Activated naive CD8-positive, alpha-beta T cell treated with anti-CD3 and anti-CD28 coated beads for 36 hours (primary cell): ENCODE measurements around the gene BCORL1. TPM values are rescaled to one million over a fixed set of nuclear protein-coding genes. Genes with fewer than 3 reads are reported as not detected.
A peak's percentile ranks its signal among the peaks of the same experiment; 100 is the strongest.

Experiments
- DNase-seq: peaks from one replicate; pipeline ENCODE4 v3.0.0; 2021
- H3K27ac Mint-ChIP-seq: one replicate; pipeline ENCODE4 v1.8.0; 2022; ENCODE audit warnings: mild to moderate bottlenecking, moderate library complexity, mixed read lengths
- H3K27me3 Mint-ChIP-seq: one replicate; pipeline ENCODE4 v1.8.0; 2022; ENCODE audit warnings: mild to moderate bottlenecking, mixed read lengths
- H3K36me3 Mint-ChIP-seq: one replicate; pipeline ENCODE4 v1.8.0; 2021; ENCODE audit warnings: mild to moderate bottlenecking, mixed read lengths
- H3K4me1 Mint-ChIP-seq: one replicate; pipeline ENCODE4 v1.8.0; 2021; ENCODE audit warnings: mixed read lengths
- H3K4me3 Mint-ChIP-seq: one replicate; pipeline ENCODE4 v1.8.0; 2022; ENCODE audit warnings: mild to moderate bottlenecking, moderate library complexity, mixed read lengths
- H3K9me3 Mint-ChIP-seq: one replicate; pipeline ENCODE4 v1.8.0; 2022; ENCODE audit warnings: mixed read lengths
- total RNA-seq, 2 experiments: library from RNA; stranded (reverse); gene quantifications; one replicate each; pipeline ENCODE4 v1.2.3, GENCODE V29; 2021

Gene BCORL1
- total RNA-seq, 2 experiments from 2014 or later: 6.8 to 7.3 TPM

DNA sequence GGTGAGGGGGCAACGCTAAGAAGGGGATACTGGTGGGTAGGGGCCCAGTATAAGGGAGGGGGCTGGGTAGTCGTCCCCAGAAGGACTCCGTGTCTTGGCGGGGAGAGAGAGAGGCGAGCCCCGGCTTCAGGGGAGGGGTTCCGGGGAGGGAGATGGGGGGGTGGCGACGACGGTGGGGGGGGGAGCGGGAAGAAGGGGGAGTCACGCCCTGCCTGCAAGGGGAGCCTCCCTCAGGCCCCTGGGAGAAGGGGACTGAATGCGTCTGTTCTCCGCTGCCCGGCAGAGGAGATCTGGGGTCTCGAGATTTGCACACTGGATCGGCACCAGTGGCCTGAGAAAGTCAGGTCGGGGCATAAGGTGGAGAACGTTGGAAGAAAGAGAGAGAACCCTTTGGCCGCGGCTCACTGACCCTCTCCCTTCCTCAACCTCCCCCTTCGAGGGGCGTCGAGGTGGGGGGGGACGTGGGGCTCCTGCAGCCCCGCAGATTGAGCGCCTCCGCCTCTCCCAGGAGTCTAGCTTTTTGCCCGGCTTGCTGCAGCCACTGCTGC is 609 bp upstream of the BCORL1 start:
- H3K9me3 Mint-ChIP-seq: no peaks in the 10 kb centered on the region
- no peak overlapping the region for H3K27ac Mint-ChIP-seq

DNA sequence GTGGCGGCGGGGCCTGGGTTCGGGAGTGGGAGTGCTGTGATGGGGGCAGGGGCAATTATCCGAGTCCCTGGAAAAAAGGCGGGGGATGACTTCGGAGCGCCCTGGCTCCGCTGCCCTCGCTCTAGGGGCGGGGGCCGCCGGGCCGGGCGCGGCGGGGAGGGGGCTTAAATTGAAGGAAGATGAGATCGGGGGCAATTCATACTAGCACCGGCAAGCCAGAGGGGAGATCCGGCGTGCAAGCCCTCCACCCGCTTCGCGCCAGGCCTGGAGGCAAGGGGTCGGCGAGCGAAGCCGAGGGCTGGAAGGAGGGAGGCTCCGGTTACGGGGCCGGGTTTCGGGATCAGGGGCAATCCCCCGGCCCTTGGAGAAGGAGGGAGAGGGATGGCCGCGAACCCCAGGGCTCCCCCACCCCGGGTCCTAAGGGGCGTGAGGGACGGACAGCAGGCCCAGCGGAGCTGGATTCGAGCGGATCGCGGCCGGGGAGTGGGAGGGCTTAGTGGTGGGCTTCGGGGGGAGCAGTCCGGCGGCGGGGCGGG is 1.2 kb downstream of the BCORL1 start:
- no peak overlapping the region for H3K4me3 Mint-ChIP-seq
- peaks cover 2% of the 10 kb centered on the region for H3K36me3 Mint-ChIP-seq
- DNase-seq: no peak
- peaks cover 14% of the 10 kb centered on the region for H3K4me1 Mint-ChIP-seq
- no peaks in the 10 kb centered on the region for H3K9me3 Mint-ChIP-seq
- no peaks in the 10 kb centered on the region for H3K27me3 Mint-ChIP-seq
- no peak overlapping the region for H3K27ac Mint-ChIP-seq

More for the DNA sequence above, 609 bp upstream of the BCORL1 start:
- no peak for DNase-seq
- H3K27me3 Mint-ChIP-seq: no peaks in the 10 kb centered on the region
- H3K36me3 Mint-ChIP-seq: peaks cover 1% of the 10 kb centered on the region
- no peak overlapping the region for H3K4me3 Mint-ChIP-seq
- peaks cover 12% of the 10 kb centered on the region for H3K4me1 Mint-ChIP-seq

DNA sequence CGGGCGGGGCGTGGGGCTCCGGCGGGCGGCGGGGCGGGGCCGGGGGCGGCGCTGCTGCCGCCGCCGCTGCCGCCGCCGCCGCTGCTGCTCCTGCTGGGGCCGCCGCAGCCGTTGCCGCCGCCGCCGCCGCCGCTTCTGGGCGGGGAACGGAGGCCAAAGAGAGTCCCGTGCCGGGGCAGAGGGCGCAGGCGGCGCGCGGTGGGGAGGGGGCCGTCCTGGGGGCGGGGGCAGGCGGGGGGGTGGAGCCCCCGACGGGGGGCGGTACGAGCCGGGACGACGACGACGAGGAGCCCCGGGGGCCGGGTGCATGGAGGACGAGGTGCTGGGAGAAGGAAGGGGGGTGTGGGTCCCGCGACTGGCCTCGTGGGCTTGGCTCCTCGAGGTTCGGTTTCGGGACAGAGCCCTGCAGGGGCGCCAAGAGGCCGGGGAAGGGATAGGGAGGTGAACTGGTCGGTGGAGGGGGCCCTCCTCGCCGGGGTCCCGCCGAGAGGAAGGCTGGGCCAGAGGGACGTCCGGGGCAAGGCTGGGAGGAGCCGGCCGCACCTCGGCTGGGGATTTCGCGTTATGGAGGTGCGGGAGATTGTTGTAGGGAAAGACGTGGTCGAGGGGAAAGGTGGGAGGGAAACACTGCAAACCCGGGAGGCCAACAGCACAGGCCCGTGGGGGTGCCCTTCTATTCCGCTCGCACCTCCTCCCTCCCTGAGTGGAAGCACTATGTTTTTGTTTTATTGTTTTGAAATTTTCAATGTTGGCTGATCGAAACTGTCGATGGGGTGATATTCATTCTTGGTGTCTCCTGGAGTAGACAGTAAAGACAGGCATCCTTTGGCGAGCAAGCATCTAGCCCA is 1.9 kb downstream of the BCORL1 start:
- Mint-ChIP-seq H3K36me3 (peaks cover 2% of the 10 kb centered on the region), H3K27me3 (no peaks in the 10 kb centered on the region), H3K4me3 (peak overlapping the region; percentile 76), H3K9me3 (no peaks in the 10 kb centered on the region), H3K4me1 (peaks cover 14% of the 10 kb centered on the region), H3K27ac (peak overlapping the region; percentile 42)
- peak; percentile 34 for DNase-seq

DNA sequence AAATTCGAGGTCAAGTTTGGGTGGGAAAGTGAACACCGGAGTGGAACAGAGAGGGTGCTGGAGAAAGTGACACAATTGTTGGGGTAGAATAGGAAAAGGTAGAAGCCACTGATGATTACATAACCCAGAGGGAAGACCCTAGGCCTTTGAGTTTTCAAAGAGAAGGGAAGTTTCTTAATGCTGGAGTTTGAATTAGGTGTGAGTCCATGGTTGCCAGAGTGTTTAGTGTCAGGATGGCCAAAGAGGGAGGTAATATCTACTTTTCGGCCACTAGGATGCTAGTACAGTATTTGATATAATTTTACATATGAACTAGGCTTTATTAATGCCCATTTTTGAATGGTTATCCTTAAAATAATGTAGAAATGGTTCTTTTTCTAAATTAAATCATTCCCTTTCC is 5.4 kb downstream of the BCORL1 start:
- no peak overlapping the region for H3K27ac Mint-ChIP-seq
- no peaks in the 10 kb centered on the region for H3K27me3 Mint-ChIP-seq
- H3K9me3 Mint-ChIP-seq: no peaks in the 10 kb centered on the region
- no peak for DNase-seq
- H3K36me3 Mint-ChIP-seq: peaks cover 3% of the 10 kb centered on the region
- H3K4me1 Mint-ChIP-seq: peaks cover 12% of the 10 kb centered on the region
- no peak overlapping the region for H3K4me3 Mint-ChIP-seq

DNA sequence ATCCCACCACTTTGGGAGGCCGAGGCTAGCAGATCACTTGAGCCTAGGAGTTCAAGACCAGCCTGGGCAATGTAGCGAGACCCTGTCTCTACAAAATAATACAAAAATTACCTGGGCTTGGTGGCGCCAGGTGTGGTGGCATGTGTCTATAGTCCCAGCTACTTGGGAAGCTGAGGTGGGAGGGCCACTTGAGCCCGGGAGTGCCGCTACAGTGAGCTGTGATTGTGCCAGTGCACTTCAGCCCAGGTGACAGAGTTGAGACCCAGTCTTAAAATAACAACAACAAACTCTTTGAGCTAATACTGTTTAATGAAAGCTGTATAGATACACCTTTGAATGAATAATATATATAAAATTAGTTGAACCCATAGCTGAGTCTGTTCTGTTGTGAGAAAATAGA is 9.7 kb downstream of the BCORL1 start:
- H3K27me3 Mint-ChIP-seq: no peaks in the 10 kb centered on the region
- no peak overlapping the region for H3K4me3 Mint-ChIP-seq
- H3K36me3 Mint-ChIP-seq: peaks cover 3% of the 10 kb centered on the region
- H3K27ac Mint-ChIP-seq: no peak overlapping the region
- H3K4me1 Mint-ChIP-seq: peaks cover 4% of the 10 kb centered on the region
- DNase-seq: no peak
- no peaks in the 10 kb centered on the region for H3K9me3 Mint-ChIP-seq

DNA sequence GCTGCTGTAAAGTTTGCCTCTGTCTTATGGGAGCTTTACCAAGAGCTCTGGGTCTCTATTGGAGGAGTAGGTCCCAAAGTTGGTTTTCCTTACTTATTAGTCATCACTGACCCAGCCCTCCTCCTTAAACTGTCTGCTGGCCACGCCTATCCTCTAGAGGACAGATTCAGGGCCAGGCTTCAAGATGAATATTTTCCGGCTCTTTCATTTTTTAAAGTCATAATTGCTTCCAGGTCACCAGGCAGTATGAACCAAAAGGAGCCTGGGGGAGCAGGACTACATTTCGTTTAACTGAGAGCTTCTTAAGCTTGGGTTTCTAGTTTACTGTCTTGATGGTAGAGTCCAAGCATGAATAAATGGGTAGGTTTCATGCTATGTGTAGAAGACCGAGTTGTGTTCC is 13.7 kb downstream of the BCORL1 start:
- no peaks in the 10 kb centered on the region for H3K27me3 Mint-ChIP-seq
- no peaks in the 10 kb centered on the region for H3K9me3 Mint-ChIP-seq
- no peak overlapping the region for H3K27ac Mint-ChIP-seq
- H3K4me1 Mint-ChIP-seq: no peaks in the 10 kb centered on the region
- H3K4me3 Mint-ChIP-seq: no peak overlapping the region
- DNase-seq: no peak
- peaks cover 2% of the 10 kb centered on the region for H3K36me3 Mint-ChIP-seq

GRCh38 chrX:129997086-129997485 is 14.7 kb downstream of the BCORL1 start:
- Mint-ChIP-seq H3K36me3 (peaks cover 3% of the 10 kb centered on the region), H3K4me1 (peaks cover 7% of the 10 kb centered on the region), H3K27ac (no peak overlapping the region), H3K27me3 (no peaks in the 10 kb centered on the region), H3K4me3 (no peak overlapping the region), H3K9me3 (no peaks in the 10 kb centered on the region)
- DNase-seq: no peak

DNA sequence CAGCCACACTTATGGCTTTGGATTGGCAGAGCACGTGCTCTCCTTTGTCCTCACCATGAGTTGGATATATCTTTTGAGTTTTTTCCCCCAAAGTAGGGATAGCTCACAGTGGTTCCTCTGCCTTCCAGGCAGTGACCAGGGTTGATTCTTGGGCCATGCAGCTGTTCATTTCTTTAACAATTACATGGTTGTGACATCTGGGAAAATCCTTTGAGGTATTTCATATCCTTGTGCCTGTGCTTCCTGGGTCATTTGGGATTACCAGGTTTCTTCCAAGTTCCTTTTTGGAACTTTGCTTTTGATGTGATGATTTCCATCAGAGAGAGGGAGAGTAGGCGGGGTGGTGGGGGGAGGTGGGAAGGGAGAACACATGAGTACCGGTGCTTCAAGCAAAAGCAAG is 15.6 kb downstream of the BCORL1 start:
- Mint-ChIP-seq H3K4me3 (no peak overlapping the region), H3K4me1 (peaks cover 7% of the 10 kb centered on the region), H3K36me3 (peaks cover 4% of the 10 kb centered on the region), H3K9me3 (no peaks in the 10 kb centered on the region), H3K27me3 (no peaks in the 10 kb centered on the region), H3K27ac (no peak overlapping the region)
- DNase-seq: no peak

DNA sequence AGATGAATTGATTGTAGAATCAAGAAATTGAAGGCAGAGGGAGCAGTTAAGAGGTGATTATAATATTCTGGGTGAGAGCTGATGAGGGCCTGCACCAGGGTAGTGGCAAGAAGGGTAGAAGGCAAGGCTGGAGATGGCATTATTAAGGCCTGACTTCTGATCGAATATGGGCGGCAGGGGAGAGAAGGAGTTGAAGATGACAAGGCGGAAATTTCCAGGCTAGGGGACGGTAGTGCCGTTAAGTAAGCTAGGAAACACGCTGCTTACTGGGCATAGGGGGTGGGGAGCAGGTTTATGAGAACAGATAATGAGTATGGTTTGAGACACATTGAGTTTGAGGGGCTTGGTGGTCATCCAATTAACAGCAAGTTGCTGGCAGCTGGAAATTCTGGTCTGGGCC is 19.5 kb downstream of the BCORL1 start:
- H3K4me1 Mint-ChIP-seq: peaks cover 7% of the 10 kb centered on the region
- H3K27ac Mint-ChIP-seq: no peak overlapping the region
- H3K4me3 Mint-ChIP-seq: no peak overlapping the region
- H3K36me3 Mint-ChIP-seq: peaks cover 4% of the 10 kb centered on the region
- H3K9me3 Mint-ChIP-seq: no peaks in the 10 kb centered on the region
- no peaks in the 10 kb centered on the region for H3K27me3 Mint-ChIP-seq
- DNase-seq: no peak

- Mint-ChIP-seq H3K27ac (no peak overlapping the region), H3K36me3 (peaks cover 5% of the 10 kb centered on the region), H3K9me3 (no peaks in the 10 kb centered on the region), H3K4me3 (no peak overlapping the region), H3K27me3 (no peaks in the 10 kb centered on the region), H3K4me1 (peaks cover 7% of the 10 kb centered on the region)
- DNase-seq: no peak
These were observed 20.1 kb downstream of the BCORL1 start for GRCh38 chrX:130002541-130002940.

- no peak for DNase-seq
- Mint-ChIP-seq H3K36me3 (peaks cover 5% of the 10 kb centered on the region), H3K9me3 (no peaks in the 10 kb centered on the region), H3K27me3 (no peaks in the 10 kb centered on the region), H3K4me3 (no peak overlapping the region), H3K27ac (no peak overlapping the region), H3K4me1 (peaks cover 7% of the 10 kb centered on the region)
These were observed 22.8 kb downstream of the BCORL1 start for GRCh38 chrX:130005089-130005807.

- no peak overlapping the region for H3K27ac Mint-ChIP-seq
- no peaks in the 10 kb centered on the region for H3K27me3 Mint-ChIP-seq
- no peaks in the 10 kb centered on the region for H3K9me3 Mint-ChIP-seq
- no peak overlapping the region for H3K4me3 Mint-ChIP-seq
- H3K4me1 Mint-ChIP-seq: no peaks in the 10 kb centered on the region
- DNase-seq: no peak
- H3K36me3 Mint-ChIP-seq: peaks cover 3% of the 10 kb centered on the region
These were observed 27.3 kb downstream of the BCORL1 start for GRCh38 chrX:130009658-130010223.

DNA sequence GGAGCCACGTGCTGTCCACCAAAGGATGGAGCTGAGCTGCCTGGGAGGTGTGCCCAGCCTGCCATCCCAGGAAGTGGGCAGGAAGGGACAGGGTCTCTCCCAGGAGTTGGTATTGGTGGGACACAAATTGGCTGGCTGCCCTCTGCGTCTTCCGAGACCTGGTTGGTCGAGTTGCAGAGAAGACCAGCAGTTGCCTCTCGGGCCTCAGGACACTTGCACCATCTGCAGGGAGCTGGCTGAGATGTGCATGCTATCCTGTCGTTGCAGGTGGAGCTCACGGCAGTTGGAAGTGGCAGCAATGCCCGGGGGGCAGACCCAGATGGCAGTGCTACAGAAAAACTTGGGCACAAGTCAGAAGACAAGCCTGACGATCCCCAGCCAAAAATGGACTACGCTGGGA is 30.2 kb downstream of the BCORL1 start:
- Mint-ChIP-seq H3K27ac (no peak overlapping the region), H3K4me3 (no peak overlapping the region), H3K36me3 (no peaks in the 10 kb centered on the region), H3K27me3 (no peaks in the 10 kb centered on the region), H3K9me3 (no peaks in the 10 kb centered on the region), H3K4me1 (no peaks in the 10 kb centered on the region)
- no peak for DNase-seq

DNA sequence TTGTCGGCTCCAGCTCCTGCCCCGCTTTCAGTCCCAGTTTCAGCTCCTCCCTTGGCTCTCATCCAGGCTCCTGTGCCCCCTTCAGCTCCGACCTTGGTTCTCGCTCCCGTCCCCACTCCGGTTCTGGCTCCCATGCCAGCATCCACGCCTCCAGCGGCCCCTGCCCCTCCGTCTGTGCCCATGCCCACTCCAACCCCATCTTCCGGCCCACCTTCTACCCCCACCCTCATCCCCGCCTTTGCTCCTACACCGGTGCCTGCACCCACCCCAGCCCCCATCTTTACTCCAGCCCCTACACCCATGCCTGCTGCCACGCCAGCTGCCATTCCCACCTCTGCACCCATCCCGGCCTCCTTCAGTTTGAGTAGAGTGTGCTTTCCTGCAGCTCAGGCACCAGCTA is 31.2 kb downstream of the BCORL1 start:
- Mint-ChIP-seq H3K27ac (no peak overlapping the region), H3K9me3 (no peaks in the 10 kb centered on the region), H3K4me1 (peaks cover 1% of the 10 kb centered on the region), H3K27me3 (no peaks in the 10 kb centered on the region), H3K36me3 (no peaks in the 10 kb centered on the region), H3K4me3 (no peak overlapping the region)
- no peak for DNase-seq

DNA sequence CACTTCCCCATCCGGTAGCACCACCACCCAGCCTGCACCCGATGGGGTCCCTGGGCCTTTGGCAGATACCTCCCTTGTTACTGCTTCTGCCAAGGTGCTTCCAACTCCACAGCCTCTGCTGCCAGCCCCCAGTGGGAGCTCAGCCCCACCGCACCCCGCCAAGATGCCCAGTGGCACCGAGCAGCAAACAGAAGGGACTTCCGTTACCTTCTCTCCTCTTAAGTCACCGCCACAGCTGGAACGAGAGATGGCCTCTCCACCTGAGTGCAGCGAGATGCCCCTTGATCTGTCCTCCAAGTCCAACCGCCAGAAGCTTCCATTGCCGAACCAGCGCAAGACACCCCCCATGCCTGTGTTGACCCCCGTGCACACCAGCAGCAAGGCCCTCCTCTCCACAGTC is 31.9 kb downstream of the BCORL1 start:
- Mint-ChIP-seq H3K4me3 (no peak overlapping the region), H3K9me3 (no peaks in the 10 kb centered on the region), H3K27me3 (no peaks in the 10 kb centered on the region), H3K36me3 (no peaks in the 10 kb centered on the region), H3K27ac (no peak overlapping the region), H3K4me1 (peaks cover 1% of the 10 kb centered on the region)
- DNase-seq: no peak
